B cell (primary cell): ENCODE results near the gene SSX2IP. TPM values are rescaled to one million over a fixed set of nuclear protein-coding genes. Genes with fewer than 3 reads are reported as not detected.
A peak's percentile ranks its signal among the peaks of the same experiment; 100 is the strongest.

Experiments used
- ATAC-seq: fragments of 200-7000 bp; cut with Tn5 transposase; one replicate; pipeline ENCODE4 v1.10.0; 2021; ENCODE audit warnings: low read depth, mild to moderate bottlenecking, moderate number of reproducible peaks, moderate library complexity
- CTCF ChIA-PET: fragments of 350-600 bp; sonication (Branson Sonifier 250); formaldehyde crosslinking; loops from one replicate; lab custom pipeline; 2021; ENCODE audit warnings: antibody characterized with exemption, inconsistent platforms; lab: Charles Lee
- POLR2A ChIA-PET: fragments of 350-600 bp; sonication (Branson Sonifier 250); formaldehyde crosslinking; loops from one replicate; lab custom pipeline; 2021; ENCODE audit warnings: antibody characterized with exemption; lab: Charles Lee
- DNase-seq: peaks from one replicate; pipeline ENCODE4 v3.0.0; 2013
- H2AFZ ChIP-seq: 2 replicates; pipeline ENCODE4 v1.6.1; 2012; ENCODE audit warnings: mild to moderate bottlenecking, low read depth, low read length; ENCODE audit not compliant: insufficient read depth, poor library complexity, severe bottlenecking
- H3K27ac ChIP-seq, 2 donors: 1 replicate in 1 of 2; 2 replicates in 1 of 2; pipeline ENCODE4 v1.5.1; 2012 to 2013; ENCODE audit warnings: low read length in 2 of 2, mild to moderate bottlenecking in 2 of 2, moderate library complexity in 1 of 2
- H3K27me3 ChIP-seq, 4 experiments: fragments of 200-600 bp in 1 of 4; sonication (generic) in 1 of 4; replicated peaks in 1 of 4; 1 replicate in 2 of 4; 2 replicates in 2 of 4; pipeline versions ENCODE4 v1.6.1 to v1.7.0; 2013 to 2016; ENCODE audit warnings: low read length in 3 of 4, mild to moderate bottlenecking in 2 of 4, mixed read lengths in 1 of 4, moderate library complexity in 1 of 4; ENCODE audit not compliant: insufficient read depth in 4 of 4, control insufficient read depth in 3 of 4; ENCODE audit errors: control extremely low read depth in 1 of 4
- H3K36me3 ChIP-seq, 2 experiments: replicated peaks in 1 of 2; 1 replicate in 1 of 2; 2 replicates in 1 of 2; pipeline versions ENCODE4 v1.6.1 to v1.7.1; 2013; ENCODE audit warnings: low read length in 1 of 2; ENCODE audit not compliant: insufficient read depth in 2 of 2, control insufficient read depth in 1 of 2; ENCODE audit errors: control extremely low read depth in 1 of 2, extremely low read depth in 1 of 2
- H3K4me1 ChIP-seq, 2 donors: fragments of 200-600 bp in 1 of 2; sonication (generic) in 1 of 2; 1 replicate in 1 of 2; 2 replicates in 1 of 2; pipeline versions ENCODE4 v1.5.1 to v1.6.1; 2013 to 2017; ENCODE audit warnings: low read length in 2 of 2; ENCODE audit not compliant: control insufficient read depth in 2 of 2, insufficient read depth in 2 of 2
- H3K4me2 ChIP-seq: replicated peaks from 2 replicates; pipeline ENCODE3; 2012; ENCODE audit warnings: mild to moderate bottlenecking, low read depth, low read length; ENCODE audit not compliant: poor library complexity, severe bottlenecking
- H3K4me3 ChIP-seq, 5 experiments: fragments of 200-600 bp in 1 of 5; sonication (generic) in 1 of 5; 1 replicate in 3 of 5; 2 replicates in 2 of 5; pipeline versions ENCODE4 v1.5.1 to v1.7.0; 2011 to 2016; ENCODE audit warnings: low read length in 4 of 5, mild to moderate bottlenecking in 4 of 5, low read depth in 2 of 5, control low read depth in 1 of 5, moderate library complexity in 1 of 5; ENCODE audit not compliant: insufficient read depth in 1 of 5; ENCODE audit errors: control extremely low read depth in 1 of 5, extremely low read depth in 1 of 5
- H3K79me2 ChIP-seq: fragments of 200-600 bp; sonication (generic); one replicate; pipeline ENCODE4 v1.6.0; 2016; ENCODE audit warnings: low read length; ENCODE audit not compliant: control insufficient read depth, insufficient read depth
- H3K9ac ChIP-seq: fragments of 200-600 bp; sonication (generic); 2 replicates; pipeline ENCODE4 v1.6.1; 2017; ENCODE audit warnings: mild to moderate bottlenecking, low read length, moderate library complexity
- H3K9me3 ChIP-seq, 3 donors: one replicate each; pipeline versions ENCODE4 v1.6.1 to v1.7.1; 2013; ENCODE audit warnings: low read length in 2 of 3; ENCODE audit not compliant: control insufficient read depth in 2 of 3, insufficient read depth in 1 of 3; ENCODE audit errors: control extremely low read depth in 1 of 3
- H4K20me1 ChIP-seq: 2 replicates; pipeline ENCODE4 v1.6.0; 2012; ENCODE audit warnings: mild to moderate bottlenecking, low read length; ENCODE audit not compliant: insufficient read depth, control insufficient read depth, poor library complexity, severe bottlenecking
- H3K27ac Mint-ChIP-seq: one replicate; pipeline ENCODE4 v1.8.0; 2021; ENCODE audit warnings: mixed read lengths
- H3K27me3 Mint-ChIP-seq: one replicate; pipeline ENCODE4 v1.8.0; 2021; ENCODE audit warnings: mixed read lengths
- H3K4me1 Mint-ChIP-seq: one replicate; pipeline ENCODE4 v1.8.0; 2021; ENCODE audit warnings: mixed read lengths
- H3K4me3 Mint-ChIP-seq: one replicate; pipeline ENCODE4 v1.8.0; 2021; ENCODE audit warnings: mixed read lengths
- H3K9me3 Mint-ChIP-seq: one replicate; pipeline ENCODE4 v1.8.0; 2022; ENCODE audit warnings: mixed read lengths; ENCODE audit not compliant: insufficient read depth
- EZH2 ChIP-seq: IDR thresholded peaks from 2 replicates; pipeline ENCODE4 v1.6.1; 2012; ENCODE audit warnings: borderline replicate concordance, low read depth, mild to moderate bottlenecking, moderate library complexity, low read length; ENCODE audit not compliant: insufficient read depth, poor library complexity, severe bottlenecking
- WGBS: methylation state at CpG from one replicate; pipeline ENCODE4 v1.1.5; 2013; ENCODE audit warnings: missing lambda C conversion rate; ENCODE audit not compliant: insufficient coverage; 5-methylcytosine and 5-hydroxymethylcytosine counted together
- intact Hi-C: fragments of 100-400 bp; cut with micrococcal nuclease; formaldehyde crosslinking; loops from one replicate; pipeline ENCODE4 v1.10.0; 2022
- polyA plus RNA-seq: library from polyadenylated mRNA; depleted of rRNA; stranded (reverse); fragments of >200 nt; gene quantifications from 2 replicates; pipeline ENCODE4 v1.2.3, GENCODE V29; 2012
- total RNA-seq, 2 donors: library from RNA; stranded (reverse); fragments of 120-200 nt in 1 of 2; gene quantifications; 1 replicate in 1 of 2; 2 replicates in 1 of 2; pipeline versions ENCODE4 v1.2.3 to v1.2.4, GENCODE V29; 2013 to 2022
- TF ChIP-seq, protein P1 (sequence below): fragments of 200-600 bp; IDR thresholded peaks from one replicate; pipeline ENCODE4 v1.8.0; 2022; ENCODE audit warnings: antibody characterized with exemption, mild to moderate bottlenecking

SSX2IP gene
- total and polyA plus RNA-seq, 2 donors (not counting 1 experiment from before 2014, with no cell fraction given) = 0.95 to 10.3 TPM

DNA sequence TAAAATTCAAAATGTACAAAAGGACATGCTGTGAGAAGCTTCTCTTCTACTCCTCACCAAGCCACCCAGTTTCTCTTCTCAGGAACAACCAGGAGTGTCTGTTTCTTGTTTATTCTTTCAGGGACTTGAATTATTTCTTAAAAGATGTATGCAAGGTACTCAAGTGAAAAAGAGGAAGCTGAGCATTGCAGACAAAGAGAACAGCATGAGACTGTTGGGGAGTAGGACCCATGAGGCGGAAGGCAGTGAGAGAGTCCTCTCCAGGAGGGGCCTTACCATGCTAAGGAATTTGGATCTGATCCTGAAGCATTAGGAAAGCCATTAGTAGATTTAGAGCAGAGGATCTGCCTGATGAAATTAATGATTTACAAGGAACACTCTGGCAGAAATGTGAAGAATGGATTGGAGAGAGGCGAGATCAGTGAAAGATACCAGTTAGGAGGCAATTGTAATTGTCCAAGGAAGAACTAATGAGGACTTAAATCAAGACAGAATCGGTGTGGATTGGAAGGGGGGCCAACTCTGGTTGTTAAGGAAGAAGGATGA, 14.7 kb upstream of the SSX2IP start:
- no peaks in the 10 kb centered on the region for H3K9me3 ChIP-seq
- no peak for TF ChIP-seq EZH2
- TF ChIP-seq, protein P1, sequence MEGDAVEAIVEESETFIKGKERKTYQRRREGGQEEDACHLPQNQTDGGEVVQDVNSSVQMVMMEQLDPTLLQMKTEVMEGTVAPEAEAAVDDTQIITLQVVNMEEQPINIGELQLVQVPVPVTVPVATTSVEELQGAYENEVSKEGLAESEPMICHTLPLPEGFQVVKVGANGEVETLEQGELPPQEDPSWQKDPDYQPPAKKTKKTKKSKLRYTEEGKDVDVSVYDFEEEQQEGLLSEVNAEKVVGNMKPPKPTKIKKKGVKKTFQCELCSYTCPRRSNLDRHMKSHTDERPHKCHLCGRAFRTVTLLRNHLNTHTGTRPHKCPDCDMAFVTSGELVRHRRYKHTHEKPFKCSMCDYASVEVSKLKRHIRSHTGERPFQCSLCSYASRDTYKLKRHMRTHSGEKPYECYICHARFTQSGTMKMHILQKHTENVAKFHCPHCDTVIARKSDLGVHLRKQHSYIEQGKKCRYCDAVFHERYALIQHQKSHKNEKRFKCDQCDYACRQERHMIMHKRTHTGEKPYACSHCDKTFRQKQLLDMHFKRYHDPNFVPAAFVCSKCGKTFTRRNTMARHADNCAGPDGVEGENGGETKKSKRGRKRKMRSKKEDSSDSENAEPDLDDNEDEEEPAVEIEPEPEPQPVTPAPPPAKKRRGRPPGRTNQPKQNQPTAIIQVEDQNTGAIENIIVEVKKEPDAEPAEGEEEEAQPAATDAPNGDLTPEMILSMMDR = no peak
- DNase-seq (peak; percentile 41), ATAC-seq (peak; percentile 57)
- H3K36me3 ChIP-seq = no peaks in the 10 kb centered on the region
- peaks cover 5% of the 10 kb centered on the region for H3K4me1 Mint-ChIP-seq
- H3K4me3 Mint-ChIP-seq = no peak overlapping the region
- peaks cover 6% of the 10 kb centered on the region for H3K27me3 Mint-ChIP-seq
- no peaks in the 10 kb centered on the region for H3K9me3 Mint-ChIP-seq
- intact Hi-C loops = no loop called here
- POLR2A ChIA-PET = no interaction called here
- H3K27ac ChIP-seq = no peak overlapping the region
- H3K9ac ChIP-seq = no peak overlapping the region
- CTCF ChIA-PET = interaction anchor here (1.0 kb wide), 1 partner anchor 19 kb away, joined by 3 read pairs; no protein-coding TSS in a partner anchor
- H3K4me3 ChIP-seq = no peak overlapping the region
- H3K27me3 ChIP-seq = no peaks in the 10 kb centered on the region
- H4K20me1 ChIP-seq = no peaks in the 10 kb centered on the region
- H2AFZ ChIP-seq = peak overlapping the region; percentile 57
- H3K79me2 ChIP-seq = no peaks in the 10 kb centered on the region
- peaks cover 15 to 18% of the 10 kb centered on the region in 2 donors for H3K4me1 ChIP-seq
- 59% methylated on average over 2 of the region's 3 CpGs for WGBS
- H3K4me2 ChIP-seq = peak overlapping the region; percentile 9
- H3K27ac Mint-ChIP-seq = no peak overlapping the region

DNA sequence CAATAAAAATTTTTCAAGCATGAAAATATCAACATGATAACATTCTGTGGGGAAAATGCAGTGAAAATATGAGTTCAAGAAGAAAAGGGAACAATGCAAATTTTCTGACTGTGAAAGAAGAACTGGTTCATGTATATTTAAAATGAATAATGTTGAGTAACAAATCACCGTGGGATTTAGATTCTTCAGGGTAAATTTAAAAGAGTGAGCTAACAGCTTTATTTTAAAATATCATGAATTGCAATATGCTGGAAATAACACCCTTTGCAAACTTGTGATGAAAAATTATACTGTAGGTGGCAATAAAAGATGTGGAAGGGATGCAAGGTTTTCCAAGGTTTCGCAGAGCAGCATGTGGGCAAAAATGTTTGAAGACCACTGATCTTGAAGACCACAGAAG, 13.2 kb upstream of the SSX2IP start:
- no peaks in the 10 kb centered on the region for H3K79me2 ChIP-seq
- TF ChIP-seq, protein P1 = no peak
- no peak for TF ChIP-seq EZH2
- no peaks in the 10 kb centered on the region for H3K27me3 ChIP-seq
- WGBS = no CpG with 5 or more reads among the region's 2 CpGs
- intact Hi-C loops = no loop called here
- no peak for DNase-seq
- no peaks in the 10 kb centered on the region for H3K9me3 Mint-ChIP-seq
- POLR2A ChIA-PET = no interaction called here
- no peak overlapping the region for H3K27ac Mint-ChIP-seq
- H3K27ac ChIP-seq = no peak overlapping the region
- peaks cover 17% of the 10 kb centered on the region for H3K4me1 Mint-ChIP-seq
- H3K4me3 ChIP-seq = no peak overlapping the region
- no peak overlapping the region for H3K9ac ChIP-seq
- peaks cover 17 to 22% of the 10 kb centered on the region in 2 donors for H3K4me1 ChIP-seq
- no peak overlapping the region for H3K4me2 ChIP-seq
- no peak overlapping the region for H3K4me3 Mint-ChIP-seq
- H3K36me3 ChIP-seq = no peaks in the 10 kb centered on the region
- no peak overlapping the region for H2AFZ ChIP-seq
- H3K9me3 ChIP-seq = no peaks in the 10 kb centered on the region
- CTCF ChIA-PET = no interaction called here
- peaks cover 6% of the 10 kb centered on the region for H3K27me3 Mint-ChIP-seq
- no peaks in the 10 kb centered on the region for H4K20me1 ChIP-seq
- no peak for ATAC-seq
